ENCODE data around the gene TBC1D16.

TBC1D16 gene

GRCh38 chr17:79948406-79948944, 87.2 kb downstream of the TBC1D16 start:
- no peak overlapping the region for H3K4me3 ChIP-seq (ENCODE audit: low read length)
- DNase-seq (ENCODE audit: low read depth) = no peak
- TF ChIP-seq CTCF (conservative IDR thresholded peaks at IDR 0.05; ENCODE audit: low read depth, low read length) = no peak

- no peak overlapping the region for H3K4me3 ChIP-seq (ENCODE audit: low read length)
- no peak for DNase-seq (ENCODE audit: low read depth)
Measured at GRCh38 chr17:79947351-79948031, 88.2 kb downstream of the TBC1D16 start.

GRCh38 chr17:79946352-79947231, 89.1 kb downstream of the TBC1D16 start:
- no peak for DNase-seq (ENCODE audit: low read depth)
- no peak overlapping the region for H3K4me3 ChIP-seq (ENCODE audit: low read length)
- no peak for TF ChIP-seq CTCF (conservative IDR thresholded peaks at IDR 0.05; ENCODE audit: low read depth, low read length)

More at GRCh38 chr17:79947351-79948031, 88.2 kb downstream of the TBC1D16 start:
- no peak for TF ChIP-seq CTCF (conservative IDR thresholded peaks at IDR 0.05; ENCODE audit: low read depth, low read length)

- no peak for TF ChIP-seq CTCF (conservative IDR thresholded peaks at IDR 0.05; ENCODE audit: low read depth, low read length)
- H3K4me3 ChIP-seq (ENCODE audit: low read length) = no peak overlapping the region
Measured at GRCh38 chr17:79945591-79946255, 89.9 kb downstream of the TBC1D16 start.

GRCh38 chr17:79944821-79945391, 90.8 kb downstream of the TBC1D16 start:
- DNase-seq (ENCODE audit: low read depth) = no peak

More at GRCh38 chr17:79945591-79946255, 89.9 kb downstream of the TBC1D16 start:
- DNase-seq (ENCODE audit: low read depth) = no peak

More at GRCh38 chr17:79944821-79945391, 90.8 kb downstream of the TBC1D16 start:
- no peak overlapping the region for H3K4me3 ChIP-seq (ENCODE audit: low read length)
- no peak for TF ChIP-seq CTCF (conservative IDR thresholded peaks at IDR 0.05; ENCODE audit: low read depth, low read length)

Measured in retinal pigment epithelial cell (primary cell).